HG02678 (cell line): ENCODE measurements around the gene ZBTB44.
"Not testable (repeated sequence)": the region's sequence is repeated elsewhere in the genome, so short reads cannot be mapped to it uniquely, and the experiment has no call there.

Experiments used
- ATAC-seq: cut with Tn5 transposase; IDR thresholded peaks from one replicate; pipeline ENCODE4 v1.9.1; 2021; ENCODE audit warnings: mild to moderate bottlenecking, moderate library complexity; ENCODE audit not compliant: unreplicated experiment

Gene ZBTB44

DNA sequence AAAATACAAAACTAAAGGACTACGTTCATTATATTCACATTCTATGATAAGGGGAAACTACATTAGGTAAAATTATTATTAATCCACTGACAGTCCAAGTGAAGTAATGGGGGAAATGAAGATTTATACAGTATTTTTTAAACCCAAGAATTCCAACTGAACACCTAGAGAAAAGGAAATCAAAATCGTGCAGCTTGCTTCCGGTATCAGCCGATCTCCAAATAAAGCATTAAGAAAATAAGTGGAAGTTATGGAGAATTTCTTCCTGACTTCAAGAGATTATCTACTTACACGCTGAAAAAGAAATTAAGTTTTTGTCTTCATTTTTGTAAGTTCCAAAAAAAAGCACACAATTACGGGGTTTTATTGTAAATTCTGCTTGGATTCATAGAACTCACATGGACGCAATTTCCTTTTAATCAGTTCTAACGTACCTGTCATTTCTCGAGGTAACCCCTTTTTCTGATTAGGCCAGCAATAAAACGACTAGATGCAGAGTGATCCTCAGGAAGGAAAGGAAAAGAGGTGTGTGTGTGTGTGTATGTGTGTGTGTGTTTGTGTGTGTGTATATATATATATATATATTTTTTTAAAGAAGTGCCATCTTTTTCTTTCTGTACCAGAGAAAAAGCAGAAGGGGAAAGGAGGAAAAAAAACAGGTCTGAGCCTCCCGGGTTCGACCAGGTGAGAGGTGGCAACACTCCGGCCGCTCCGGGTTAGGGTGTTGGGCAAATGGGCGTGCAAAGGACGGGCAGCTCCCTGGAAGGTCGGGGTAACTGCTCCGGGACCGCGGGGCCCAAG, 1.1 kb downstream of the ZBTB44 start:
- no peak for ATAC-seq

DNA sequence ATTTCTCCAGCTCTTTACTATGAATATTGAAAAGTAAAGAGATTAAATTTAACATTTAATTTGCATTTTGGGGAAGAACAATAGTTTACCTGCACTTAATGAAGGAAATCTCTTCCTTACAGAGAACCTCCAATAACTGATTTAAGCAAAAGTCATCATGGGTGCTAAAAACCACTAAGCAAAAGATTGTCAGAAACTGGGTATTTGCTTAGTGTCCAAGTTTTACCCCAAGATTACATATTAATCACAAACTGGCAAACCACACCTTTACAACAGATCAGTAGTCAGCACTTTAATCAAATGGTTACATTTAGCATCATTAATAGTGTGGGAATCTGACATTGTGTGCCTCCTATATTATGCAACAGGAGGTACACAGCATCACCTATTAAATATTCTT, 2.7 kb downstream of the ZBTB44 start:
- no peak for ATAC-seq

DNA sequence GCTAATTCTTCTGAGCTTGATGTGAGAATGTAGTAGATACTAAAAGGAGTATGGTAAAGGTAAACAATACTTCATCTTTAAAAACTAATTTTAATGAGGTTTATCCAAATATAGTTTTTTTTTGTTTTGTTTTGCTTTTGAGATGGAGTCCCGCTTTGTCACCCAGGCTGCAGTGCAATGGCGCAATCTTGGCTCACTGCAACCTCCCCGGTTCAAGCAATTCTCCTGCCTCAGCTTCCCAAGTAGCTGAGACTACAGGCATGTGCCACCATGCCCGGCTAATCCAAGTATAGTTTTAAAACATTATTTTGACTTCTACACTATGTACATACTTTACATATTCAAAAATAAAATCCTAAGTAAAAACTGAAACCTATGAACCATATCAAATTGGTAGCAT, 4.1 kb downstream of the ZBTB44 start:
- ATAC-seq = no peak

DNA sequence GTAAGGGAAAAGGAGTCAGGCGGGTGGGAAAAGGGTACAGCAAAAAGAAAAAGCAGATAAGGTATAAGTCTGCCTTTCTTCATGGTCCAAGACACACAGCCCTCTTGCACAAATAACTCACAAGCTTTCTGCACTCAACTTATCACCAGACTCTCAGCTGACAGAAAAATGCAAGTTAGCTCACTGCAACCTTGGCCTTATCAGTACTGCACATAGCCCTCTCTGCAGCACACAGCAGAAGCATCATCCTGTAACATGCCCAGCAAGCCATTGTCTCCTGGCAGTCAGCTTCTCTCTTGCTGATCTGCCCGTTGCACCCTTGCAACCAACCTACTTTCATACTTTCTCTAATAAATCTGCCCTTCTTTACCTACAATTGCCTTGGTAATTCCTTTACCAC, 5.8 kb downstream of the ZBTB44 start:
- ATAC-seq = no peak

DNA sequence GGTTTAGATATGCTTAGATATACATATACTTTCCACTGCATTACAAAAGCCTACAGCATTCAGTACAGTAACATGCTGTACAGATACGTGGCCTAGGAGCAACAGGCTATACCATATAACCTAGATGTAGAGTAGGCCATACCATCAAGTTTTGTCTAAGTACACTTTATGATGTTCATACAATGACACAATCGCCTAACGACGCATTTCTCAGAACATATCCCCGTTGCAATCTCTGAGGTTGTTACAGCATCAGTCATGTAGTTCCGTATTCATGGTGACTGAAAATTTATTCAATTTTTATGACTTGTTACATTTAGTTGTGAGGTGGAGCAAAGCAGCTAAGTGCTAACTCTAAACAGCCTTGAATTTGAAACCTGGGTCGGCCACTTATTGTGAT, 6.7 kb downstream of the ZBTB44 start:
- ATAC-seq = no peak

DNA sequence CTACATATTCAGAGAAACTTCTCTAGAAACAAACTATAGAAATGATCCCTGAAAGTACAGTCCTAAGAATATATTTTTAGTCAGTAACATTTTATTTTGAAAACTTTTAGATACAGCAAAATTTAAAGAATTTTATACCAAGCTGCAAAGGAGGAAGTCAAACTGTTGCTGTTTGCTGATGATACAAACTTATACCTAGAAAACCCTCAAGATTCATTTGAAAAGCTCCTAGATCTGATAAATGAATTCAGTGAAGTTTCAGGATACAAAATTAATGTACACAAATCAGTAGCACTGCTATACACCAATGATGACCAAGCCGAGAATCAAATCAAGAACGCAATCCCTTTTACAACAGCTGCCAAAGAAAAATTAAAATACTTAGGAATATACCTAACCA, 10.1 kb downstream of the ZBTB44 start:
- ATAC-seq = no peak

DNA sequence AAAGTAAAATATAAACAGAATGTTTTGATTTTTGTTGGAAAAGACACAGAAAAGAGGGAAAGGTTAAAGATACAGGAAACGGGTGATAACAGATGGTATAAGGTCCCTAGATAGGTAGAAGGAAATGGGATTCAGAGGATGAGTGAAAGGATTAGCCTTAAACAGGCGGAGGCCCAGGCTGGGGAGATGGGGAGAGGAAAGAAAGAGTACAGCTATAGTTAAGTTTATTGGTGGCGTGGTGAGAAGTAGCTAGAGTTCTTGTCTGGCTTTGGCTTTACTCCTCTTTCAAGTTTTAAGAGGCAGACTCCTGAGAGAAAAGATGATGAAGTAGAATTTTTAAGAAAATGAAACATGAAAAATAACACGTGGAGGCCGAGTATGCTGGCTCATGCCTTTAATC, 13.7 kb downstream of the ZBTB44 start:
- peak; percentile 15 for ATAC-seq

DNA sequence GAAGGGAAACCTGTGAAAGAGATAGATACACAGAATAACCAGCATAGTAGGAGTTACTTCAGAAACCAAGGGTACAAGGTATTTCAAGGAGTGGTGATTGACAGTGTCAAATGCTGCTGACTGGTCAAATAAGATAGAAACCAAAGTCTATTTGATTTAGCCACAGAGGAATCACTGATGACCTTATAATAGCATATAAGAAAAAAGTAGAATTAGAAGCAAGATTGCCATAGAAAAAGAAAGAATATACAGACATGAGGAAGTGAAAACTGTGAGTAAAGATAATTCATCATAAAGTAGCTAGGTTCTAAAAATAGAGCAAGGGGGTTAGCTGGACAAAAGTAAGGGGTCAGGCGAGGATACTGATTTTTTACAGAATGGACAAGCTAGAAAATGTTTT, 14.2 kb downstream of the ZBTB44 start:
- ATAC-seq = peak; percentile 51

DNA sequence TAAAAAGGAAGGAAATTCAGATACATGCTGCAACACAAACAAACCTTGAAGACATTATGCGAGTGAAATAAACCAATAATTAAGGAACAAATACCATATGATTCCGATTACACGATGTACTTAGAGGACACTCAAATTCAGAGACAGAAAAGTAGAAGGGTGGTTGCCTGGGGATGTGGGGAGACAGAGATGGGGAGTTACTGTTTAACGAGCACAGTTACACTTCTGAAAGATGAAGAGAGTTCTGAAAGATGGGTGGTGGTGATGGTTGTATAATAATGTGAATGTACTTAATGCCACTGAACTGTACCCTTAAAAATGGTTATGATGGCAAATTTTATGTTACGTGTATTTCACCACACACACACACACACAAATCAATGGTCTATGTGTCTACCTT, 14.7 kb downstream of the ZBTB44 start:
- ATAC-seq = peak; percentile 77

DNA sequence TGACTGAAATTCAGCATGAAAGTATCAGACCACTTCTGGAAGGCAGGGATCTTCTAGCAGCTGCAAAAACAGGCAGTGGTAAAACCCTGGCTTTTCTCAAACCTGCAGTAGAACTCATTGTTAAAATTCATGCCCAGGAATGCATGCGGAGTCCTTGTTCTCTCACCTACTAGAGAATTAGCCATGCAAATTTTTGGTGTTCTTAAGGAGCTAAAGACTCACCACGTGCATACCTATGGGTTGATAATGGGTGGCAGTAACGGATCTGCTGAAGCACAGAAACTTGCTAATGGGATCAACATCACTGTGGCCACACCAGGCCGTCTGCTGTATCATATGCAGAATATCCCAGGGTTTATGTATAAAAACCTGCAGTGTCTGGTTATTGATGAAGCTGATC, 19.1 kb downstream of the ZBTB44 start:
- ATAC-seq = no peak

DNA sequence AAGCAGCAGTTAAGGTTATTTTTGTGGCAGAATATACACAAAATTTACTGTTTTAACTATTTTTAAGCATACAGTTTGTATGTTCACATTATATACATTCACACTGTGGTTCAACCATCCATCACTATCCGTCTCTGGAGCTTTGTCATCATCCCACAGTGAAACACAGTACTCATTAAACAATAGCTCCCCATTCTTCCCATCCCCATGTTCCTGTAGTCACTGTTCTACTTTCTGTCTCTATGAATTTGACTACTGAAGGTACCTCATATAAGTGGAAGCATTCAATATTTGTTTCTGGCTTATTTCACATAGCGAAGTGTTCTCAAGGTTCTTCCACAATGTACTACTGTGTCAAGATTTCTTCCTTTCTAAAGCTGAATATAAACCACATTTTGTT, 32.6 kb downstream of the ZBTB44 start:
- ATAC-seq = no peak

DNA sequence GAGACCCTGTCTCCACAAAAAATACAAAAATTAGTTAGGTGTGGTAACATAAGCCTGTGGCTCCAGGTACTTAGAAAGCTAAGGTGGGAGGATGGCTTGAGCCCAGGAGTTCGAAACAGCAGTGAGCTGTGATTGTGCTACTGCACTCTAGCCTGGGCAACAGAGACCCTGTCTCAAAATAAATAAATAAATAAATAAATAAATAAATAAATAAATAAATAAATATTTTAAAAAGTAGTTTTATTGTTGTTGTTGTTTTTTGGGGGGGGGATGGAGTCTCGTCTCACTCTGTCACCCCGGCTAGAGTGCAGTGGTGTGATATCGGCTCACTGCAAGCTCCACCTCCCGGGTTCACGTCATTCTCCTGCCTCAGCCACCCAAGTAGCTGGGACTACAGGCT, 33.4 kb downstream of the ZBTB44 start:
- ATAC-seq = not testable (repeated sequence)

DNA sequence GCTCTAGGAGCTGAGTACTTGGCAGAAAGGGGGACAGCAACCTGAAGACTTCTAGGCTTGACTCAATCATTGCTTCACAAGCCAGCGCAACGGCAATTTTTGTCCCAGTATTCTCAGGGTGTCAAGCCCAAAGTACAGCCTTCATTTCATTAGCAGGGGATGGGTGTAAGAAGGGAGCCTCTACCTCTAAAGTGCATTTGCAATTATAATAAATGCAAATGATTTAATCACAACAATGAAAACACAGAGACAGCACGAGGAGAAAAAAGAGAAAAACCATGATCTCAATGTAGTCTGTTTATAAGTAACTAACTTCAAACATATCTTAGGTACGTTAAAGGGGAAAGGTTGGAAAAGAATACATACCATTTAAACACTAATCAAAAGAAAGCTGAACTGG, 34.7 kb downstream of the ZBTB44 start:
- ATAC-seq = no peak

DNA sequence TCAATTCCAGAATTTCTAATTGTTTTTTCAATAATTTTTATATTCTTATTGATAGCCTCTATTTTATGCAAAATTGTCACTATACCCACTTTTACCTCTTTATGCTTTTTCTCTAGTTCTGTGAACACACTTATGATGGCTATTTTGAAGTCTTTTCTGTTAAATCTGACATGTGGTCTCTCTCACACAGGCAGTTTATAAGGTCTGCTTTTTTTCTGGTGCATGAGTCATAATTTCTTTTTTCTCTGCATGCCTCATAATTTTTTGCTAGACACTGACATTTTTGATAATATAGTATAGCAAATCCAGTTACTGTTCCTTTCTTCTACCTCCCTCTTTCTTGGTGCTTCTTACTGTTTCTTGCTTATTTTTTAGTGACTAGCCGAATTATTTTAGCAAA, 36.0 kb downstream of the ZBTB44 start:
- ATAC-seq = no peak

DNA sequence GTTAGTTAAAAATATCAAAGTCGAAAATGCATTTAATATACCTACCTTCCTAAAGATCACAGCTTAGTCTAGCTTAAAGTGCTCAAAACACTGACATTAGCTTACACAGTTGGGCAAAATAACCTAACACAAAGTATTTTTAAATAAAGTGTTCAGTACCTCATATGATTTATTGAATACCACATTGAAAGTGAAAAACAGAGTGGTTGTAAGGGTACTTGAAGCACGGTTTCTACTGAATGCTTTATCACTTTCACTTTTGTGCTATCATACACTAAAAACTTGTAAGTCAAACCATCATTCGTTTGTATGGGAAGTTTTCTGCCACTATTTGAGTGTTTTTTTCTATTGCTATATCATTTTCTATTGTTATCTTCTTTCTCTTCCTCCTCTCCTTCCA, 36.6 kb downstream of the ZBTB44 start:
- peak; percentile 66 for ATAC-seq

DNA sequence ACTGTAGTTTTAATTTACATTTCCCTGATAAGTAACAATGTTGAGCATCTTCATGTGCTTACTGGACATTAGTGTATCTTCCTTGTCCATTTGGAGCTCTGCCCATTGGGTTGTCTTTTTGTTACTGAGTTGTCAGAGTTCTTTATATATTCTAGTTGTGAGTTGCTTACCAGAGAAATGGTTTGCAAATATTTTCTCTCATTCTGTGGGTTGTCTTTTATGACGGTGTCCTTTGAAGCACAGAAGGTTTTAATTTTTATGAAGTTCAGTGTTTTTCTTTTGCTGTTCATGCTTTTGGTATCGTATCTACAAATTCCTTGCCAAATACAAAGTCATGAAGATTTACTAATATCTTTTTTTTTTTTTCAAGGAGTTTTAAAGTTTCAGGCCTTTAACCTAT, 42.4 kb downstream of the ZBTB44 start:
- no peak for ATAC-seq

DNA sequence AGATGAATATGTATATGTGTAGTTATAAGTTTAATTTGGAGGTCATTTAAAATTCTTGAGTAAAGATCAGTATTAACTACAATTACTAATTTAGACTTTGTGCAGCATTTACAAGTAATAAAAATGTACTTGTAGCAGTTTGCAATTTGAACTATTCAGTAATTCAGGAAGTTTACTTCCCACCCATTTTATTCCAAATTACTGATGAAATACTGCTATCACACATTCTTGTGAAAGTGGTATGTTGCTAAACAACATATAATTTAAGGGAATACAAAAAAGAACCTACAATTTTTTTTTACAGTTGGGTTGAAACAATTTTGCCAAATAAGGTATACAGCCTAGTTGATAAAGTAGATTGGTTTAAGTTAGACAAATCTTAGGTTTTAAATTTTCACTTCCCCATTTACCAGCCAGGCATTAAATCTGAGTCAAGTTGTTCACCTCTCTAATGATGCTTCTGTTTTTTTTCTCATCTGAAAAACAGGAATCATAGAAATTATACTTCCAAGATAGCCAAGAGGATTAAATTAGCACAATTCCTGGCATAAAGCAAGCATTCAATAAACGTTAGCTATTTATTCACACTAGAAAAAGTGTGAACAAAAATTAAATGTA, 45.3 kb downstream of the ZBTB44 start:
- ATAC-seq = peak; percentile 88

DNA sequence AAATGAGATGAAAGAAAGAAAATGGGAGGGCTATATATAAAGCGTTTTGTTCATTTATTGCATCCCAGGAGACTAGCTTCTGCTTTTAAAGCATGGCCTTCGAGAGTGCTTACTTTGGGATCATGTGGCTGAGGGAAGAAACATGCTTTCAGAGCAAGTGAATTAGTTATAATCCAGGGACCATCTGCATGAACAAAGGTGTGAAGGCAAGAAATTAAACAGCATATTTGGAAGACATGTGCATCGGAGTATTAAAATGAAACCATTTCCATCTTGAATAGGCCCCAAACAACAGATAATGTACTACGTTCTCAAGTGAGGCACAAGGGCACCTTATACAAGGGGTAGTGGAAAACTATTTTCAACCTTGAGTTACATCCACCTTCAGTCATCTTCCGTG, 51.4 kb downstream of the ZBTB44 start:
- ATAC-seq = no peak

DNA sequence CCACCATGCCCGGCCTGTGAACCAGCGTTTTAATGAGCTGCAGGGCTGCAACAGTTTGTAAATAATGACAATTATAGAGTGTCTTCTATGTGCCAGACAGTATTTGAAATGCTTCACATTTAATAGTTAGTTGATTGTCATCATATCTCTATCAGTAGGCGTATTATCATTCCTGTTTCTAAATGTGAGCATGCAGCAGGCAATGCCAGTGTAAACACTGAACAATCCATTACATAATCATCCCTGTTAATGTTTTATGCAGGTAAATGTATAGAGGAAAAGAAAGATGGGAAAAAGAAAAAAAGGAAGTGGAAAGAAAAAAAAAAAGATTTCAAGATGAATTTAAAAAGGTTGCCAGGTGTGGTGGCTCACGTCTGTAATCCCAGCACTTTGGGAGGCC, 52.3 kb downstream of the ZBTB44 start:
- ATAC-seq = no peak

DNA sequence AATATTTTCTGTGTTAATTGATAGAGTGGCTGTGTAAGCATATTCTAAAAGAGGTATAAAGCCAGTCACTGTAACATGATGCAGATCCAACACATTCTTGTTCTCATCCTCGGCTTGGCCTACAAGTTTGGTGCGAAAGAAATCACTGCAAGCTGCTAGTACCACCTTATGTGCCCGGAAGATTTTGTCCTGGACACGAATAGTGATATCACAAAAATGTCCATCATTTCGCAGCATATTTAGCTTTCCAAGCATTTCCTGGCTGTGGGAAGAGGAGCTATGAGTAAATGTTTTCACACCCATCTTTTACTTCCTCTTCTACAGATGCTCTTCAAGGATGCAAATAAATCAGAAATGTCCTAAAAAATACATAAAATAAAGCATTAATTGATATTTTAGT, 53.1 kb downstream of the ZBTB44 start:
- ATAC-seq = no peak

DNA sequence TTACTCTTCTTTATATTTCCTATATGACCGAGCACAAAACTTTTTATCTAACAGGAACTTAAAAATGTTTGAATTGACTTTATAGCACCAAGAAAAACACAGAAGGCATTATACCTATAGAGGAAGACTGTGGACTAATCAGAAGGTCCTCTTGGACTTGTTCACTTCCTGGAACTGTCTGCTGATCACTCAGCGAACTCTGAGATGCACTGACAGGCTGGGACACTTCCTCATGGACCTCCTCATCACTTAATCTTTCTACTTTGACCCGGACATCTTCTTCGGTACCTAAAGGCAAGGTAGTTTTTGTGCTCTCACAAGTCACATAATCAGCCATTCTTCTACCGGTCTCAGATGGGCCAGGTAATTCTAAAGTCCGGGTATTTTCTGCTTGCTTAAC, 54.0 kb downstream of the ZBTB44 start:
- ATAC-seq = no peak

DNA sequence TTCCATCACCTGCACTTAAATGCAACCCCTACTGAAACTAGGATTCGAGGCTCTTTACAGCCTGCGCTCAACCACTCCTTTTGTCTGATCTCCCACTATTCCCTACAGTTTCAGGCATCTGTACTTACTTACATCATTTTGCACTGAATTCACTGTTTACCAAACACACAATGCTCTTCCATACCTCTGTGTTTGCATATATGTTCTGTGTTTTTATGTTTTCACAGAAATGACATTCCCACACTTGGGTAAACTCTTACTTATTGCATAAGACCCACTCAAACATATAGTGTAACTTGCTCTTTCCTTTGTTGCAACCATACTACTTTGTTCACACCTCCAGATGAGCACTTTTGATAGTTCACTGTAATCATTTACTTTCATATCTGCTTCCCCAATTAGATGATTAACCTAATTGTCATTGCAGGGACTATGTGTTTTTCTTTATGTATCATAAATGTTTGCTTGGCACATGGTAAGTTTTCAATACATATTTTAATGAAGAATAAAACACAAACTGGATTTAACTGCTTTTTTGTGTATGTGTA, 54.6 kb downstream of the ZBTB44 start:
- no peak for ATAC-seq
